Ishikawa (cell line): ENCODE results near the gene ROBO2.

Source experiments
- CREB1 ChIP-seq: IDR thresholded peaks from 2 replicates; pipeline ENCODE4 v1.6.1; 2012; ENCODE audit warnings: low read depth
- MAX ChIP-seq: IDR thresholded peaks from 2 replicates; pipeline ENCODE4 v1.6.1; 2012
- REST ChIP-seq: IDR thresholded peaks from 2 replicates; pipeline ENCODE4 v1.6.1; 2012; ENCODE audit warnings: low read depth, mild to moderate bottlenecking
- TAF1 ChIP-seq: IDR thresholded peaks from 2 replicates; pipeline ENCODE4 v1.6.1; 2012; ENCODE audit warnings: low read depth, mild to moderate bottlenecking
- USF1 ChIP-seq: IDR thresholded peaks from 2 replicates; pipeline ENCODE4 v1.6.1; 2012
- ZBTB7A ChIP-seq: IDR thresholded peaks from 2 replicates; pipeline ENCODE4 v1.6.1; 2012; ENCODE audit warnings: low read depth

- TF ChIP-seq USF1: no peak
- TF ChIP-seq TAF1: no peak
- no peak for TF ChIP-seq ZBTB7A
- TF ChIP-seq MAX: no peak
- no peak for TF ChIP-seq CREB1
- no peak for TF ChIP-seq REST
Observed at GRCh38 chr3:77321646-77322045, 281.7 kb downstream of the ROBO2 start.
